RKO (cell line): ENCODE data around the gene CX3CL1.
"Not testable (repeated sequence)": the region's sequence is repeated elsewhere in the genome, so short reads cannot be mapped to it uniquely, and the experiment has no call there.

Experiments used
- DNase-seq: peaks from one replicate; pipeline ENCODE4 v3.0.0-alpha.2; 2016; ENCODE audit warnings: low spot score

The CX3CL1 gene

DNA sequence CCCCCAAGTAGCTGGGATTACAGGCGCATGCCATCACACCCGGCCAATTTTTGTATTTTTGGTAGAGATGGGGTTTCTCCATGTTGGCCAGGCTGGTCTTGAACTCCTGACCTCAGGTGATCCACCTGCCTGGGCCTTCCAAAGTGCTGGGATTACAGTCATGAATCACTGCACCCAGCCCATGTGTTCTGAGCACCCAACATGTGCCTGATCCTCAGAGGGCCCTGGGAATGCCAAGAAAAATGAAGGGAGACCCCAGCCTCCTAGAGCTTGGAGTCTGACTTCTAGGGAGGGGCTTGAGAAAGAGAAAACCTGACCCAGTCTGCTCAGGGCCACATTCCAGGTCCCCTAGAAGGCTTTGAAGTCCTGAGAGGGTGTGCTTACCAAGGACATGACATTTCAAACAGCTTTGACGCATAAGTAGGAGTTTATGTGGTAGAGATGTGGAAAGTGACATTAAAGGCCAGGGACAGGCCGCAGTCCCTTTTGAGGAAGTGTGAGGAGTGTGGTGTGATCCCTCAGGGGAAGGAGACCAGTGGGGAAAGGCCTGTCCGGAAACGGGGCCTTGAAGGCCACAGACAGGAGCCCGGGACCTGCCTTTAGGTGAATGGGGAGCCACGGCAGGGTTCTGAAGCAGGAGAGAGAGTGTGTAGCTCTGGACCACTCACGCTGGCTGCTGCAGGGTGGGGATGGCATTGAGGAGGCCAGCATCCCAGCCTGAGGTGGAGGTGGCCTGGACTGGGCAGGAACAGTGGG lies 14.8 kb upstream of the CX3CL1 start:
- DNase-seq: no peak

DNA sequence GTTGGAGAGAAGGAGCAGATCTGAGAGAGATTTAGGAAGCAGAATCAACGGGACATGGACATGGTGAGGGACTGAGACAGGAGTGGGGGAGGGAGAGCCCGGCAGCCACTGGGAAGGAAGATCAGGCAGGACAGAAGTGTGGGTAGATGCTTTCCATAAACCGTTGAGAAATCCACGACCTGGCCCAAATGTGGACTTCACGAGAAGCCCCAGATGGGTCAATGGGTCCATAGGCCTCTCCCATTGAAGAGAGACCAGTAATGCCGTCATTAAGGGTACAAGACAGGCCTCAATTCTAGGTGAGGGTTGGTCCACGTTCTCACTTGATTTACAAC lies 14.2 kb upstream of the CX3CL1 start:
- DNase-seq: no peak

DNA sequence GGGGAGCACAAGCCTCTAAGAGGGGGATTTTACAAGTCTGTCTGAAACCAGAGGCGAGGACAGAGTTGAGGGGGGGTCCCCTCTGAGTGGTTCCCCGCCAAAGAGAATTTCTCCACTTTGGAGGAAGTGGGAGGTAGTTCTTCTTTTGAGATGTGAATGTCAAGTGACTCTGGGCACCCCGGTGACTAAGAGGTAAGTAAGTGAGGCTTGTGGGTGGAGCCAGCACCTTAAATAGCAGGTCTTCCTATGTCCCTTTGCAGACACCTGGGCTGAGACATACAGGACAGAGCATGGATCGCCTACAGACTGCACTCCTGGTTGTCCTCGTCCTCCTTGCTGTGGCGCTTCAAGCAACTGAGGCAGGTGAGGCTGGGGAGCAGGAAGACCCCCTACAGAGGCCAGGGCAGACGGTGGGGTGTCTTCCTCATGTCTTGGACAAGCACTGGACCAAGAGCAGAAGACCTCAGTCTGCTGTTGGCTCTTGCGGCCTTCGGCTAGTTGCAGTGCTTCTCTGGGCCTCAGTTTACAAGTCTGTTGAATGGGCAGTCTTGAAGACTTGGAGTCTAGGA lies 13.7 kb upstream of the CX3CL1 start, which contains the start of gene CCL22:
Gene CCL22, plus strand, starts transcription at position 257 of the 569 bp plus-strand sequence. Its CDS starts 34 bp downstream, at position 291.
- no peak for DNase-seq

DNA sequence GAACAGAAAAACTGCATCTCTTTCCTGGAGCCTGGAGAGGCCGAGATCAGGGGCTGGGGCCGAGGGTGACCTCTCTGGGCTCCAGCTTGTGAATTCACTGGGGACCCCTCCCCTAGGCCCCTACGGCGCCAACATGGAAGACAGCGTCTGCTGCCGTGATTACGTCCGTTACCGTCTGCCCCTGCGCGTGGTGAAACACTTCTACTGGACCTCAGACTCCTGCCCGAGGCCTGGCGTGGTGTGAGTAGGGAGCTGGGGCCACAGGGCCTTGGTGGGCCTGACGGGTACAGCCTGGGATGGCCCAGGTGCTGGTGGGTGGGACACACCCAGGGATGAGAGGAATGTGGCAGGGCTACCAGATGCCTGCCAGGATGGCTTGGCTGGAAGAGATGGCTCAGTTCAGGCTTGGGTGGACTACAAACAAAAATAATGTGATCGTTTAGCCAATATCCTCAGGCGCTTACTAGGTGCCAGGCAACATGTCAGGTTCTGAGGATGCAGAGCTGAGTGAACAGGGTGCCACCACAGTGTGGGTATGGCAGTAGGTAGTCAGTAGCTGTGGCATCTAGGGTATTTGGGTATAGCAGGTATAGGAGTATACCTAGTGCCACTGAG lies 11.9 kb upstream of the CX3CL1 start:
- DNase-seq: no peak

DNA sequence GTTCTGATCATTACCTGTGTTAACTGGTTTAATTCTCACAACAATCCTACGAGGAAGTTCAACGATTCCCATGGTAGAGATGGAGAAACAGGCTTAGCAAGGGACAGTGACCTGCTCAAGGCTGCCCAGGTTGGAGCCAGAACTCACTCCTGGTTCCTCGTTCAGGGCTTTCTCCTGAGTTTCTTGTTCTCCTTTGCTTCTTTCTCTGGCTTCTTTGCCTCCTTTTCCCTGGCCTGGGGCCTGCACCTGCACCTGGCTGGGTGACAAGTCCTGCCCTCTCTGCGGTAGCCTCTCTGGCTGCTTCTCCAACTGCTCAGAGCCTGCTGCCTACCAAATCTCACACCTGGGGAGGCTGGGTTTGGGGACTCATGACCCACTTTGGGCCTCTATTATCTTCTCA lies 10.9 kb upstream of the CX3CL1 start:
- DNase-seq: no peak

DNA sequence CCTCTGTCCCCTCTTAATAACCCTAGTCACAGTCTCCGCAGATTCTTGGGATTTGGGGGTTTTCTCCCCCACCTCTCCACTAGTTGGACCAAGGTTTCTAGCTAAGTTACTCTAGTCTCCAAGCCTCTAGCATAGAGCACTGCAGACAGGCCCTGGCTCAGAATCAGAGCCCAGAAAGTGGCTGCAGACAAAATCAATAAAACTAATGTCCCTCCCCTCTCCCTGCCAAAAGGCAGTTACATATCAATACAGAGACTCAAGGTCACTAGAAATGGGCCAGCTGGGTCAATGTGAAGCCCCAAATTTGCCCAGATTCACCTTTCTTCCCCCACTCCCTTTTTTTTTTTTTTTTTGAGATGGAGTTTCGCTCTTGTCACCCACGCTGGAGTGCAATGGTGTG lies 8.1 kb upstream of the CX3CL1 start:
- DNase-seq: no peak

DNA sequence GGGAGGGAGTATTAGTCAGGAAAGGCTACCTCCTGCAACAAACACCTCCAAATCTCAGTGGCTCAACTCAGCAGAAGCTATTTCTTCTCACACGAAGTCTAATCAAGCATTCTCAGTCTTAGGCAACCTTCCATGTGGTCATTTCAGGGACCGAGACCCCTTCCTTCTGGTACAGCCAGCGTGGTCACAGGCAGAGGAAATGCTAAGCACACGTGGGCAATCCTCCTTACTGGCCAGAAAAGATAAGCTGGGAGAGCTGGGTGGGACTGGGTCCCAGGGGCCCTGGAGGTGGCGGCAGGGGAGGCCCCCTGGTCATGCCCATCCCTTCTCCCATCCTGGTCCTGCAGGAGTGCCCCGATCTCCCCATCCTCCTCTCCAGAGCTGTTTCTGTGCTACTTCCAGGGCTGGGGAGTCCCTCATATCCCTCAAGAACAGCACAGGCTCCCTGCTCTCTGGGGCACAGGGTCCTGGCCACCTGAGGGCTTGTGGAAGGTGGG lies 5.7 kb upstream of the CX3CL1 start:
- no peak for DNase-seq

DNA sequence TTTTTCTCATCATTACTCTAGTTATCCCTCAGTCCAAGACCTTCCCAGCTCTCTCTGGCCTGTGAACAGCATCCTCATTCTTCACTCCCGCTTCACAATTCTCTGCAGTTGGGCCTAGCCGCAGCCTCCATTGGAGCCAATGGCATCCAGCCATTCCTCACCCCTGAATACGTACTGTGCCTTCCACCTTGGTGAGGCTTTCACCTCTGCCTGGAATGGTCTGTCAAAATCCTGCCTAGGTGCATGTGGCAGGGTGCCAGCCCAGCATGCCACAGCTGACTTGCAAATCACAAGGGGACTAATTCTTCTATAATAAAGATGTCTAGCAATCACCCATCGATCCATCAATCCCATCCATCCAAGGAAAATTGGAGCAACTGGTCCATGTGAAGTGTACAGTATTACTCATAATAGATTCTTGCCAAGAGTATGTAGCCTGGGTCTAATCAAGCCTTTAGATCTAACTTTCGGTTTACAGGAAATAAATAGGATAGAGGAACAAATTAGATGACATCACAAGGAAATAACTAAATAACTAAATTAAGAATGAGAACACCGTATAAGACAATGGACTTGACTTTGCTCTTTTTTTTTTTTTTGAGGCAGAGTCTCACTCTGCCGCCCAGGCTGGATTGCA lies 5.1 kb upstream of the CX3CL1 start:
- no peak for DNase-seq

DNA sequence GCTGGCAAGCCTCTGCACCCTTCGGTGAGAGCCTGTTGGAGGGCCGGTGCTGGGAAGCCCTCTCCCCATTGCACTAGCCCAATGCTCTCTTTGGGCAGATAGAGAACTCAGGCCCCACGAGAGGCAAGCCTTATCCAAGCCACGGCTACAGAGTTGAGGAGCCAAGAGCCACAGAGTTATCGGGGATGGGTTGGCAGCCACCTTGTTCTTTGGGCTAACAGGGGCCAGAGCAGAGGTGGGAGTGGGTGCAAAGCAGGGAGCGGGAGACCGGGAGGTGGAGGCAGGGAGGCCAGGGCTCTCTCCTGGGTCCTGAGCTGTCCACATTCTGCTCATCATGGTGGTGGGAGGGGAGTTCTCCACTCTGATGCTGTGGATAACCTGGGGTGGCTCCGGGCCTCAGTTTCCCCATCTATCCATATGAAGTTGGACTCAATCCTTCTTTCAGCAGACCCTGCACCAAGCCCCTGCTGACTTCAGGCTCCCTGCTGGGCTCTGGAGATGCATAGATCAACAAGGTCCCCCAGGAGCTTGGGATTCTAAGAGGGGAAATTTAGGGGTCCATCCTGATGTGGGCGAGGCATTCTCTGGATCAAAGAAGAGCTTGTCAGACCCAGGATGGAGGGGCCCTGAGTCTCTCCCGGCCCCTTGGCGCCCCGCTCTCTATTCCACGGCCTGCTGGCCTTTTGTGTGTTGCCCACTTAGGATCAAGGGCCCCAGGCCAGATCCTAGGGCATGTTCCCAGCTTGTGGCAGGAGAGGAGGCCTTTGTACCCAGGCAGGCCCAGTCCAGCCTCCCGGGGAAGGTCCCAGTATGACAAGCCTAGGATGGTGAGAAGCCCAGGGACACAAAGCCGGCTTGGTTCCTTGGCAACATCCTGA lies 557 bp upstream of the CX3CL1 start:
- DNase-seq: no peak

DNA sequence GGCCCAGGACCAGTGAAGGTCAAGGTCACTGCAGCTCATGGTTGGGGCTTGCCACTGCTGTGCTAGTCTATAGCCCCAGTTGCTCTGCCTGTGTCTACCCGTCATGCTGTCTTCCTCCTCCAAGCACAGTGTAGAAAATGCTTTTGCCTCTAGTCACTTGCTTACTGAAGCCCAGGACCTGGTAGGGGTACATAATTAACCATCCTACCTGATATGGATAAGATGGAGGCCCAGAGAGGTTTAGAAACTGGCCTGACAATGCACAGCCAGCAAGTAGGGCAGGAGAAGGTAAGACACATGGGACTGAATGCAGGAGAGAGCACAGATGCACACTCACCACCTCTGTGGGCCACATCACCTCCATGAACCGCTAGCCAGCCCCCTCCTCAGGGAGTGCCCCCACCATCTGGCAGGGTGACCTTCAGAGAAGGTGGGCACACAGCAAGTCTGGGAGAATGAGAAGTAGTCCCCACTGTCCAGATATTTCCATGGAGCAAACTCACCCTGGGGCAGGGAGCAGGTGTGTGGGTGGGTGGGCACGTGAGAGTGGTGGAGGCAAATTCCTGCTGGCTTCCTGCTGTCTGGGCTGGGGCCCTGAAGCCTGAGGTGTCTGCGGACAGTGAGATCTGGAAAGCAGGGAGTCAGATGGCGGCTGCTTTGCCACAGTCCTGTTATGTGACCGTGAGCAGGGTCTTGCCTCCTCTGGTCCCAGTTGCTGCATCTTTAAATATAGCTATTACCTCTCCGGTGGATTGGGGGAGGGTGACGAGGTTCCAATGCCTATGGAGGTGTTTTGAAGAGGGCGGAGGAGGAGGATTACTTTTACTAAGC lies 1.0 kb downstream of the CX3CL1 start:
- no peak for DNase-seq

DNA sequence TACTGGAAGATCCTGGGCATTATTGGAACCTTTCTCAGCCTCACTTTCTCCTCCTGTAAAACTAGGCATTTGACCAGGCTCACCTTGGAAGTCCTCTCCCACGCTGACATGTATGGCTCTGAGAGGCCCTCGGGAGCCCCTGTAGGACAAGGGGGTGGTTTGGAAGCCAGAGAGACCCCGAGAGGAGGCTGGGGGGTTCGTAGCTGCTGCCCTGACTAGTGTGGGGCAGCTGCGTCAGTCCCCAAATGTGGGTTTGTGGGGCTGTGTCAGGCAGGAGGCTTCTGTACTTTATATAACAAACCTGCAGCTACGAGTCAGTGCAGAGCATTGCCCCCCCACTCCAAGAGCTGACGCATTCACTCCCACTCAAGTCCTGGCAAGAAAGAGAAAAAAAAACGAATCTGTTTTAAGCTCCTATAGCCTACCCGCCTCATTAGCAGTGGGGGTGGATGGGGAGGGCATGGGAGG lies 1.8 kb downstream of the CX3CL1 start:
- peak; percentile 27 for DNase-seq

DNA sequence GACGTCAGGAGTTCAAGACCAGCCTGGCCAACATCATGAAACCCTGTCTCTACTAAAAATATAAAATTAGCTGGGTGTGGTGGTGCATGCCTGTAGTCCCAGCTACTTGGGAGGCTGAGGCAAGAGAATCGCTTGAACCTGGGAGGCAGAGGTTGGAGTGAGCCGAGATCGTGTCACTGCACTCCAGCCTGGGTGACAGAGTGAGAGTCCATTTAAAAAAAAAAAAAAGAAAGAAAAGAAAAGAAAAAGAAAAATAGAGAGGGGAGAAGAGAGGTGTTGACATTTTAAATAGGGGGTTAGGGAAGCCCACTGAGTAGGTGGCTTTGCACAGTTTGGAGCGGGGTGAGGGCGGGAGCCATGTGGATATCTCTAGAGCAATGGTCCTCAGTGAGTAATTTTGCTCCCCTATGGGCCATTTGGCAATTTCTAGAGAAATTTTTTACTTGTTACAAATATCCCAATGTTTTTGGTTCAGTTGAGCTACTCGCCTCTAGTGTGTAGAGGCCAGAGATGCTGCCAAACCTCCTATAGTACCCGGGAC lies 2.7 kb downstream of the CX3CL1 start:
- DNase-seq: not testable (repeated sequence)

DNA sequence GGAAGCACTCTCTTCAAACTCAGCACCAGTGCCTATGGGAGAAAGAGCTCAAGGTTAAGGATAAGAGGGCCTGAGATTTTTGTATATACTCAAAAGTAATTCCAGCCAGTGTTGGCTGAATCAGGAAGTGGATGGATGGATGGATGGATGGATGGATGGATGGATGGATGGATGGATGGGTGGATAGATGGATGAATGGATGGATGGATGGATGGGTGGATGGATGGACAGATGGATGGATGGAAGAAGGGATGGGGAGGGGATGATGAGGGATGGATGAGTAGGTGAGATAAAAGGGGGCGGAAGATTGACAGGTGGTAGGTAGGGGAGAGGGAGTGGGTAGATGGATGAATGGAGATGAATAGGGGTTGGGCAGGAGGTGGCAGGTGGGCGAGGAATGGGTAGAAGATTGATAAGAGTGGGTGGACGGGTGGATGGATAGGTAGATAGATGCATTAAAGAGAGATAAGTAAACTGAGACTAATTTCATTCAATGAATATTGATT lies 4.1 kb downstream of the CX3CL1 start:
- no peak for DNase-seq

DNA sequence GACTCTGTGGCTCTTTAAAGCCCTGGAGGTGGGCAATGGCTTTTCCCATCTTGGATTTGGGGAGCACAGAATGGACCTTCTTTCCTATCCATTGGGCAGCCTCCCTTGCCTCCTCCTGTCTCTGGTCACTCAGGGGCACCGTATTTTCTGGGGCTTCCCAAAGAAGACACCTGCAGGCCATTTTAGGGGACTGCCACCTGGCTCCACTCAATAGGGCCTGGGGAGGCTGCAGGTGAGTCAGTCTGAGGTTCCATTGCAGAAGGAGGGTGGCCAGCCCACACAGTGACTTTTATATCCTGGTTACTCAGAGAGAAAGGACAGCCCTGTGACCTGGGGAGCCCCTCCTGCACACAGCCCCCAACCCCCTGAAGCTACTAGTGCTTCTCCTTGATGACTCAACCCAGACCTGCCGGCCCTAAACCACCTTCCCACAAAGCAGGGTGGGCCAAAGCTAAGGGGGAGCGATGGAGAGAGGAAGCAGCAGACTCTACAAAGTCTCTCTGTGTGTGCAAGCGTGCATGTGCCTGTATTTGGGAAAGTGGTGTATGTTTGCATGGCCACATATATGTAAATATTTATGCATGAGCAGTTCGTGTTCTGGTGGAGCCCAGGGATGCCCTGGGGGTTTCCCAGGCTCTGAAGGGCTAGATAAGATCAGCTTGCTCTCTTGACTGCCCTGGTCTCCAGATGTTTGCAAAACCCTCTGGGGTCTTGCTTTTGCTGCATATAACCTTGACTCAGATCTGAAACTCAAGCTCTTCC lies 5.0 kb downstream of the CX3CL1 start:
- no peak for DNase-seq

DNA sequence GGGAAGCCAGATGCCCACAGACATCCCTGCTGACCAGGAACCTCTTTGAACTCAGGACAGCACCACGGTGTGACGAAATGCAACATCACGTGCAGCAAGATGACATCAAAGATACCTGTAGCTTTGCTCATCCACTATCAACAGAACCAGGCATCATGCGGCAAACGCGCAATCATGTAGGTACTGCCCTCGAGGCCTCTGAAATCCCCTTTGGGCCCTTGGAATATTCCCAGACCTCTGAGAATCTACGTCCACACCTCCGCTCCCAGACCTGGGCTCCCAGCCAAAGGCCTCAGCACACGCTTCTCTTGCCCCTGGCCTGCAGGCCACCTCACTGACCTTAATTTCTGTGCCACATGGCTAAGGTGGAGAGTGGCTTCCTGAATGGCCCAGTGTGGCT lies 7.3 kb downstream of the CX3CL1 start:
- DNase-seq: no peak

DNA sequence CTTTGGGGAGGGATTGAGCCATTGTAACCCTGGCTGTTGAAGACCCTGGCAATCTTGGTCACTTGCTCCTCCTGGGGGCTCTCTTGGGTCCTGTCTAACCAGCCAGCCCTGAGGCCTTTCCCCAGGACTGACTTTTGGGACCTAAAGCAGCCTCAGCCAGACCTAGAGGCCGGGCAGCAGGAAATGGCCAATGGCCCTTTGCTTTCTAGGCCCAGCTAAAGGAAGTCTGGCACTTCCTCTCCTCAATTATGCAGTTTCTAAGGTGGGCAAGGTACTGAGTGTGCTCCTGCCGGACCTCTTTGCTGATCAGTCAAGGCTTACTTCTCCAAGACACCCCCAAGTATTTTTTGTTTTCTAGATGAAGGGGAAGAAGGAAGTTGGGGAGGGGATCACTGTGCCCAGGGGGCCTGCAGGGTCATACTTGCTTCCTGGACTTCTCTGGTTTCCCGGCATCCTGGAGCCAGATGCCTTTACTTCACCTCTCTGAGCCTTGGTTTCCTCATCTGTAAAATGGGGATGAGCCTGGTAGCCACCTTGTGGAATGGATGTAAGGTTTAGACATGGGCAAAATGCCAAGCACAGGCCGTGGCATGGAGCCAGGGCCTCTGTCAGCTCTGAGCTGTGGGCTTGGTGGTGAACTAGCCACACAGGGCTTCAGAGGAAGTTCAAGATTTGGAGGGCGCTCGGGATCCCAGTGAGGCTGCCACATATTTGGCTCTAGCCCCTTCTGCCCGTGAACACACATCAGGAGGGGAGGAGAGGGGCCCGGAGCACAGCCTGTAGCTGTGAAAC lies 8.6 kb downstream of the CX3CL1 start:
- no peak for DNase-seq

DNA sequence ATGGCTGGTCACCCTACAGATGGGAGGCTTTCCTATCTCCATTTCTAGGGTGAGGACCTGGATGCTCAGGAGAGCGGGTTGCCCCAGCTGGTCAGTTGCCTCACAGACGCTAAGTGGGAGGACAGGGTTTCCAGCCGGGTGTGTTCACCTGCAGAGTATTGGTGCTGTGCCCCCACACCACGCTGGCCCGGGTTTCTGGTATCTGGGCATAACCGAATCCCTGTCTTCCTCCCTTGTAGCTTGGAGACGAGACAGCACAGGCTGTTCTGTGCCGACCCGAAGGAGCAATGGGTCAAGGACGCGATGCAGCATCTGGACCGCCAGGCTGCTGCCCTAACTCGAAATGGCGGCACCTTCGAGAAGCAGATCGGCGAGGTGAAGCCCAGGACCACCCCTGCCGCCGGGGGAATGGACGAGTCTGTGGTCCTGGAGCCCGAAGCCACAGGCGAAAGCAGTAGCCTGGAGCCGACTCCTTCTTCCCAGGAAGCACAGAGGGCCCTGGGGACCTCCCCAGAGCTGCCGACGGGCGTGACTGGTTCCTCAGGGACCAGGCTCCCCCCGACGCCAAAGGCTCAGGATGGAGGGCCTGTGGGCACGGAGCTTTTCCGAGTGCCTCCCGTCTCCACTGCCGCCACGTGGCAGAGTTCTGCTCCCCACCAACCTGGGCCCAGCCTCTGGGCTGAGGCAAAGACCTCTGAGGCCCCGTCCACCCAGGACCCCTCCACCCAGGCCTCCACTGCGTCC lies 9.7 kb downstream of the CX3CL1 start:
- DNase-seq: no peak
